Astrocyte (in vitro differentiated cells and primary cell): ENCODE measurements around the gene TRAK1. TPM values are rescaled to one million over a fixed set of nuclear protein-coding genes. Genes with fewer than 3 reads are reported as not detected.

Experiments
- DNase-seq: peaks from one replicate; pipeline ENCODE4 v3.0.0-alpha.2; 2010; ENCODE audit warnings: low read depth
- FAIRE-seq: peaks from 2 replicates; lab custom pipeline; 2011; peaks lifted over from hg19 to GRCh38; lab: Jason Lieb, UNC
- H2AFZ ChIP-seq: 2 replicates; pipeline ENCODE4 v1.6.0; 2012; ENCODE audit warnings: low read depth, low read length, inconsistent platforms
- H3K27ac ChIP-seq: 2 replicates; pipeline ENCODE4 v1.5.1; 2011; ENCODE audit warnings: low read depth, low read length, inconsistent platforms
- H3K27me3 ChIP-seq: 2 replicates; pipeline ENCODE4 v1.6.0; 2011; ENCODE audit warnings: low read length, inconsistent platforms; ENCODE audit not compliant: insufficient read depth
- H3K36me3 ChIP-seq: 2 replicates; pipeline ENCODE4 v1.5.1; 2011; ENCODE audit warnings: low read length, inconsistent platforms; ENCODE audit not compliant: insufficient read depth
- H3K4me1 ChIP-seq: 2 replicates; pipeline ENCODE4 v1.5.1; 2011; ENCODE audit warnings: low read length, inconsistent platforms; ENCODE audit not compliant: insufficient read depth
- H3K4me2 ChIP-seq: 2 replicates; pipeline ENCODE4 v1.6.0; 2012; ENCODE audit warnings: low read length, inconsistent platforms
- H3K4me3 ChIP-seq: 2 replicates; pipeline ENCODE4 v1.5.1; 2011; ENCODE audit warnings: low read depth, mild to moderate bottlenecking, low read length, inconsistent platforms; ENCODE audit not compliant: insufficient read depth
- H3K79me2 ChIP-seq: 2 replicates; pipeline ENCODE4 v1.6.0; 2012; ENCODE audit warnings: mild to moderate bottlenecking, low read length, inconsistent platforms; ENCODE audit not compliant: insufficient read depth
- H3K9ac ChIP-seq: 2 replicates; pipeline ENCODE4 v1.6.0; 2012; ENCODE audit warnings: mild to moderate bottlenecking, low read length, inconsistent platforms
- H3K9me3 ChIP-seq: 2 replicates; pipeline ENCODE4 v1.5.1; 2012; ENCODE audit warnings: low read depth, mild to moderate bottlenecking, low read length, inconsistent platforms; ENCODE audit not compliant: insufficient read depth
- H4K20me1 ChIP-seq: 2 replicates; pipeline ENCODE4 v1.6.0; 2012; ENCODE audit warnings: low read length, inconsistent platforms; ENCODE audit not compliant: insufficient read depth
- H3K27ac Mint-ChIP-seq: one replicate; pipeline ENCODE4 v1.8.0; 2021; ENCODE audit warnings: mild to moderate bottlenecking, mixed read lengths; ENCODE audit not compliant: unreplicated experiment
- H3K27me3 Mint-ChIP-seq: one replicate; pipeline ENCODE4 v1.8.0; 2021; ENCODE audit warnings: low read depth, mixed read lengths; ENCODE audit not compliant: unreplicated experiment
- H3K36me3 Mint-ChIP-seq: one replicate; pipeline ENCODE4 v1.8.0; 2021; ENCODE audit warnings: low read depth, mixed read lengths; ENCODE audit not compliant: unreplicated experiment
- H3K4me1 Mint-ChIP-seq: one replicate; pipeline ENCODE4 v1.8.0; 2021; ENCODE audit warnings: low read depth, mixed read lengths; ENCODE audit not compliant: unreplicated experiment
- H3K4me3 Mint-ChIP-seq: one replicate; pipeline ENCODE4 v1.8.0; 2021; ENCODE audit warnings: mild to moderate bottlenecking, moderate library complexity, mixed read lengths; ENCODE audit not compliant: unreplicated experiment
- H3K9me3 Mint-ChIP-seq: one replicate; pipeline ENCODE4 v1.8.0; 2021; ENCODE audit warnings: mild to moderate bottlenecking, mixed read lengths; ENCODE audit not compliant: unreplicated experiment
- CTCF ChIP-seq: IDR thresholded peaks from 2 replicates; pipeline ENCODE4 v1.5.1; 2011; ENCODE audit warnings: low read depth, mild to moderate bottlenecking, inconsistent platforms, low read length, moderate library complexity; ENCODE audit not compliant: insufficient read depth
- EZH2 ChIP-seq: IDR thresholded peaks from 2 replicates; pipeline ENCODE4 v1.6.1; 2012; ENCODE audit warnings: mild to moderate bottlenecking, low read length, inconsistent platforms; ENCODE audit not compliant: insufficient read depth
- total RNA-seq: library from RNA; stranded (reverse); gene quantifications from 2 replicates; pipeline ENCODE4 v1.2.1, GENCODE V29; 2021

TRAK1 gene
- total RNA-seq, 1 donor from 2014 or later, result 56.2 TPM

GRCh38 chr3:42148086-42148848 lies 57.1 kb downstream of the TRAK1 start:
- no peak overlapping the region for H3K4me3 ChIP-seq
- no peaks in the 10 kb centered on the region for H3K36me3 ChIP-seq
- DNase-seq (no peak), FAIRE-seq (no peak)
- no peak overlapping the region for H3K27ac ChIP-seq
- Mint-ChIP-seq H3K36me3 (peaks cover 2% of the 10 kb centered on the region), H3K27me3 (no peaks in the 10 kb centered on the region), H3K4me3 (no peak overlapping the region), H3K4me1 (peaks cover 12% of the 10 kb centered on the region), H3K9me3 (no peaks in the 10 kb centered on the region), H3K27ac (no peak overlapping the region)
- peak overlapping the region; percentile 57 for H3K4me2 ChIP-seq
- H2AFZ ChIP-seq, result no peak overlapping the region
- H3K4me1 ChIP-seq, result no peaks in the 10 kb centered on the region
- TF ChIP-seq CTCF (no peak), EZH2 (no peak)
- no peaks in the 10 kb centered on the region for H3K27me3 ChIP-seq
- H3K79me2 ChIP-seq, result peaks cover 11% of the 10 kb centered on the region
- peaks cover 86% of the 10 kb centered on the region for H4K20me1 ChIP-seq
- no peak overlapping the region for H3K9ac ChIP-seq
- H3K9me3 ChIP-seq, result no peaks in the 10 kb centered on the region

- Mint-ChIP-seq H3K4me1 (peaks cover 12% of the 10 kb centered on the region), H3K36me3 (peaks cover 2% of the 10 kb centered on the region), H3K27me3 (no peaks in the 10 kb centered on the region), H3K27ac (no peak overlapping the region), H3K9me3 (no peaks in the 10 kb centered on the region), H3K4me3 (no peak overlapping the region)
- Histone ChIP-seq H4K20me1 (peaks cover 85% of the 10 kb centered on the region), H3K9ac (no peak overlapping the region), H3K27me3 (no peaks in the 10 kb centered on the region), H3K36me3 (no peaks in the 10 kb centered on the region), H3K4me2 (peak overlapping the region; percentile 57), H3K4me1 (no peaks in the 10 kb centered on the region), H3K9me3 (no peaks in the 10 kb centered on the region), H3K79me2 (peaks cover 11% of the 10 kb centered on the region), H2AFZ (no peak overlapping the region), H3K27ac (no peak overlapping the region), H3K4me3 (no peak overlapping the region)
- FAIRE-seq, result peak; percentile 43
- peak; percentile 88 for DNase-seq
- no peak for TF ChIP-seq EZH2
- no peak for TF ChIP-seq CTCF
Measured at GRCh38 chr3:42148982-42149432, 57.9 kb downstream of the TRAK1 start.

- Histone ChIP-seq H3K27ac (no peak overlapping the region), H3K9ac (no peak overlapping the region), H3K36me3 (no peaks in the 10 kb centered on the region), H3K27me3 (no peaks in the 10 kb centered on the region), H3K4me1 (no peaks in the 10 kb centered on the region), H3K4me2 (peak overlapping the region; percentile 57), H3K4me3 (no peak overlapping the region), H3K79me2 (peaks cover 11% of the 10 kb centered on the region), H2AFZ (no peak overlapping the region), H3K9me3 (no peaks in the 10 kb centered on the region), H4K20me1 (peaks cover 82% of the 10 kb centered on the region)
- Mint-ChIP-seq H3K4me1 (peaks cover 12% of the 10 kb centered on the region), H3K27ac (no peak overlapping the region), H3K27me3 (no peaks in the 10 kb centered on the region), H3K4me3 (no peak overlapping the region), H3K36me3 (peaks cover 2% of the 10 kb centered on the region), H3K9me3 (no peaks in the 10 kb centered on the region)
- TF ChIP-seq EZH2 (no peak), CTCF (no peak)
- DNase-seq (no peak), FAIRE-seq (no peak)
Measured at GRCh38 chr3:42149532-42149931, 58.4 kb downstream of the TRAK1 start.
